Measurements from ENCODE around the gene KLK6. TPM values are rescaled to one million over a fixed set of nuclear protein-coding genes. Genes with fewer than 3 reads are reported as not detected.

Gene KLK6
- total RNA-seq, 1 experiment from 2014 or later, result not detected

GRCh38 chr19:50911206-50912101, 57.9 kb downstream of the KLK6 start, which contains the start of gene KLK4:
Gene KLK4, minus strand, starts transcription at chr19:50911395. Its CDS starts 657 bp downstream, at chr19:50910738.
- no peak for DNase-seq (ENCODE audit: low read depth)

- DNase-seq (ENCODE audit: low read depth), result no peak
These were observed 58.7 kb downstream of the KLK6 start for GRCh38 chr19:50910722-50911121.

DNA sequence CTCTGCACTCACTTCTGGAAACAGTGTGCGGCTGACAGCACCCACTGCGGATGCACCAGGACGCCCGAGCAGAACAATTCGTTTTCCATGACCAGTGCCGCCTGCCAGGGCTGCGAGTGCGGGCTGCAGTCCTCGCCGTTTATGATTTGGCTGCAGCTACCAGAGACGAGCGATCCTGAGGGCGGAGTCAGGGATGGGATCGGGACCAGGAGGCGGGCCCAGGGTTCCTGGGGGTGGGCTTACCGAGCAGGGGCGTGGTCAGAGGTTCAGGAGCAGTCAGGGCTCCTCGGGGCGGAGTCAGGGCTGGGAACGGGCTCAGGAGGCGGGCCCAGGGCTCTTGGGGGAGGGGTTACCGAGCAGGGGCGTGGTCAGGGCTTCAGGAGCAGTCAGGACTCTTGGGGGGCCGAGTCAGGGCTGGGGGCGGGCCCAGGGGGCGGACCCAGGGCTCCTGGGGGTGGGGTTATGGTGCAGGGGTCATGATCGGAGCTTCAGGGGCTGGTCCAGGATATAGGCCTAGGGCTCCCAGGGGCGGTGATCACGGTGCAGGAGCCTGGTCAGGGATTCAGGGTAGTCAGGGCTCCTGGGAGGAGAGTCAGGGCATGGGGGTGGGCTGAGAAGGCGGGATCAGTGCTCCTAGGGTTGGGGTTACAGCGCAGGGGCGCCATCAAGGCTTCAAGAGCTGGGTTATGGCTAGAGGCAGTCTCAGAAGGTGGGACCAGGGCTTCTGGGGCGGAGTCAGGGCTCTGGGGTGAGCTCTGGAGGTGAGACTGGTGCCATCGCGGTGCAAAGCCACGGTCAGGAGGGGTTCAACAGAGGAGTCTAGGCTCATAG, 59.9 kb downstream of the KLK6 start:
- no peak for DNase-seq (ENCODE audit: low read depth)

Other genes starting within 250 kb of the KLK6 start
- 3.6 and 6.3 TPM in 2 replicates for gene SHANK1, start 249.8 kb downstream of the KLK6 start, total RNA-seq (2014; rRNA removed)
- 129 and 189 TPM in 2 replicates for gene CLEC11A, start 246.2 kb downstream of the KLK6 start, total RNA-seq (2014; rRNA removed)
- not detected in 2 replicates for gene GPR32, start 199.1 kb downstream of the KLK6 start, total RNA-seq (2014; rRNA removed)
- not detected in 2 replicates for gene ACP4, start 179.2 kb downstream of the KLK6 start, total RNA-seq (2014; rRNA removed)
- gene KLK1, start 145.8 kb downstream of the KLK6 start, total RNA-seq (2014; rRNA removed), result not detected in 2 replicates
- gene KLK15, start 136.0 kb downstream of the KLK6 start, total RNA-seq (2014; rRNA removed), result not detected in 2 replicates
- gene KLK3, start 114.7 kb downstream of the KLK6 start, total RNA-seq (2014; rRNA removed), result not detected in 2 replicates
- gene KLK2, start 96.2 kb downstream of the KLK6 start, total RNA-seq (2014; rRNA removed), result not detected in 2 replicates
- not detected in 2 replicates for gene KLK4, start 58.2 kb downstream of the KLK6 start, total RNA-seq (2014; rRNA removed)
- not detected in 2 replicates for gene KLK5, start 16.6 kb downstream of the KLK6 start, total RNA-seq (2014; rRNA removed)
- gene KLK7, start 14.3 kb upstream of the KLK6 start, total RNA-seq (2014; rRNA removed), result not detected in 2 replicates
- gene KLK8, start 32.0 kb upstream of the KLK6 start, total RNA-seq (2014; rRNA removed), result not detected in 2 replicates
- gene KLK10, start 50.1 kb upstream of the KLK6 start, total RNA-seq (2014; rRNA removed), result not detected in 2 replicates
- gene KLK11, start 57.0 kb upstream of the KLK6 start, total RNA-seq (2014; rRNA removed), result not detected in 2 replicates
- gene KLK12, start 65.4 kb upstream of the KLK6 start, total RNA-seq (2014; rRNA removed), result not detected in 2 replicates
- not detected in 2 replicates for gene KLK13, start 95.5 kb upstream of the KLK6 start, total RNA-seq (2014; rRNA removed)
- not detected in 2 replicates for gene KLK14, start 113.3 kb upstream of the KLK6 start, total RNA-seq (2014; rRNA removed)
- 13.8 and 13.9 TPM in 2 replicates for gene CTU1, start 138.8 kb upstream of the KLK6 start, total RNA-seq (2014; rRNA removed)
- not detected in 2 replicates for gene SIGLEC9, start 155.3 kb upstream of the KLK6 start, total RNA-seq (2014; rRNA removed)
- gene SIGLEC7, start 172.7 kb upstream of the KLK6 start, total RNA-seq (2014; rRNA removed), result not detected in 2 replicates